RPMI8226 (cell line): Measurements from ENCODE around the gene GH1.
A peak's percentile ranks its signal among the peaks of the same experiment; 100 is the strongest.
"Not testable (repeated sequence)": the region's sequence is repeated elsewhere in the genome, so short reads cannot be mapped to it uniquely, and the experiment has no call there.

Experiments
- DNase-seq: peaks from one replicate; pipeline ENCODE4 v3.0.0-alpha.2; 2015

The GH1 gene

GRCh38 chr17:63925615-63926014, 7.0 kb upstream of the GH1 start:
- no peak for DNase-seq

DNA sequence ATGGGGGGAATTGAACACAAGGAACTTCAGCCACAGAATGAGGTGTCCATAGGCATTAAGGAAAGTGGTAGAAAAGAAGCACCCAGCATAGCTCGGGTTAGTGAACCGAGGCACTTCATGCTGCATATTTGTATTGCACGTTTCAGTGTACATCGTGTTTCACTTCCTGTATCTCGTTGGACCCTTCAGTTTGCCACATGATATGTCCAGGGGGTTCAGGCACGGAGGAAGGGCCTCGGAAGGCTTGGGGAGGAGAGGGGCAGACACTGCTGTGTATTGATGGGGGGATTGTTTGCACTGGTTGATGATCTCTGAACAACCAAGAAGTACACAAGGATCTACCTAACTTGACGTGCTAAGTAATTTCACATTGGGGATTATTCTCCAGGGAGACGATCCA, 3.8 kb upstream of the GH1 start:
- not testable (repeated sequence) for DNase-seq

DNA sequence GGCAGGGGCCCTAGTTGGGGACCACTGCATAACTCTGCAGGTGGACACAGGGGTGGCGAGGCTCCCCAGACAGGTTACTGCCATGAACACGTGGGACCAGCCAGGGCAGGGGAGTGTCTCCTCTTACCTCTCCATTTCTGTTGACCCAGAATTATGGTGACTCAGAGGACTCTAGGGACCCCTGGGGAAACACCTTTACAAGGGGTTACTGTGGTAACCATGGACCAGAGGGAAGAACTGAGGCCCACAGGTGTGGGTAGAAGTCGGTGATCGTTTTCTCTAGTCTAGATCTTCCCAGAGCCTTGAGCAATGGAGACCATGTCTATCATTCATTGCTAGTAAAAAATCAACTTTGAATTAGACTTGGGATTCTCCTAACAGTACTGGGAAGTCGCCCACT, 2.1 kb upstream of the GH1 start:
- DNase-seq: not testable (repeated sequence)

DNA sequence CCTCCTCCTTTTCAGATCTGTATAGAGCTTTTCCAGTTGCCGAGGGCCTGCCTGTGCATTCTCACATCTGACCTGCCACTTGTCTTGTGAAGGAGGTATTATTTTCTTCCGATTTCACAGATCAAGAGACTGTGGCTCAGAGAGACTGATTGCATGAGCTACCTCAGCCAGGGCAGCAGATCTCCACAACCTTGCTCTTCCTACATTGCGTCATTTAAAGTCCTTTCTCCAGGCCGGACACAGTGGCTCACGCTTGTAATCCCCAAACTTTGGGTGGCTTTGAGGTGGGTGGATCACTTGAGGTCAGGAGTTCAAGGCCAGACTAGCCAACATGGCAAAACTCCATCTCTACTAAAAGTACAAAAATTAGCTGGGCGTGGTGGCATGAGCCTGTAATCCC, 1.4 kb upstream of the GH1 start:
- DNase-seq: not testable (repeated sequence)

GRCh38 chr17:63919311-63919723, 678 bp upstream of the GH1 start:
- DNase-seq: peak; percentile 75

- DNase-seq: no peak
Observed at GRCh38 chr17:63918305-63918704, 334 bp downstream of the GH1 start.

DNA sequence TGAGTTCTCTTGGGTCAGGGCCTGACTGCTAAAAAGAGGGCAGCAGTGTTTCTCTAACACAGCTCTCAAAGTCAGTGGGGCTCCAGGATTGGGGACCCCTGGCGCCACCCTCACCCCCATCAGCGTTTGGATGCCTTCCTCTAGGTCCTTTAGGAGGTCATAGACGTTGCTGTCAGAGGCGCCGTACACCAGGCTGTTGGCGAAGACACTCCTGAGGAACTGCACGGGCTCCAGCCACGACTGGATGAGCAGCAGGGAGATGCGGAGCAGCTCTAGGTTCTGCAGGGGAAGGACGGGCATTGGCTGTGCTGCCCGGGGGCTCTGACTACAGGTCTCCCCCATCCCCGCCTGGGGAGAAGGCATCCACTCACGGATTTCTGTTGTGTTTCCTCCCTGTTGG, 993 bp downstream of the GH1 start:
- DNase-seq: no peak

- not testable (repeated sequence) for DNase-seq
Observed at GRCh38 chr17:63917206-63917605, 1.4 kb downstream of the GH1 start.

- no peak for DNase-seq
Observed at GRCh38 chr17:63916566-63917185, 2.0 kb downstream of the GH1 start.

- DNase-seq: peak; percentile 26
Observed at GRCh38 chr17:63915753-63916152, 2.9 kb downstream of the GH1 start.

GRCh38 chr17:63914471-63914870, 4.2 kb downstream of the GH1 start:
- DNase-seq: no peak

DNA sequence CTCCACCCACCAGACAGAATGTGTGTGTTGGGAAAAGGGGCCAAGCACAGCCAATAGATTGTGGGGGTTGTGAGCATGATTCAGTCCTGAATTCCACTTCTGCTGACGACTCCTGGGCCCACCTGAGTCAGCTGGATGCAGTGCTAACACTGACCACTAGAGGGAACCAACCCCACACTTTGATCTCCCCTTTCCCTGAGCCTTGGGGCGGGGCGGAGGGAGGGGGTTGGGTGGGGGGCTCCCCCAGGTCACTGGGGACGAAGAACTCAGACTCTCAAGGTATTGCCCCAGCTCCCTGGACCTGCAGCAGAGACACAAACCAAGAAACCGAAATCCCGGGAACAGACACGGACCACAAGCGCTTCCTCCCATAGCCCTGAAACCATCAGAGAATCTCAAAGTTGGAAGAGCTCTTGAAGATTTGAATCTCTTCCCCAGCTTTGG, 7.0 kb downstream of the GH1 start:
- DNase-seq: peak; percentile 56

GRCh38 chr17:63911041-63911635, 7.5 kb downstream of the GH1 start, which contains the start of gene CSHL1:
Gene CSHL1, minus strand, starts transcription at chr17:63911258. Its CDS starts 62 bp downstream, at chr17:63911196.
- no peak for DNase-seq

DNA sequence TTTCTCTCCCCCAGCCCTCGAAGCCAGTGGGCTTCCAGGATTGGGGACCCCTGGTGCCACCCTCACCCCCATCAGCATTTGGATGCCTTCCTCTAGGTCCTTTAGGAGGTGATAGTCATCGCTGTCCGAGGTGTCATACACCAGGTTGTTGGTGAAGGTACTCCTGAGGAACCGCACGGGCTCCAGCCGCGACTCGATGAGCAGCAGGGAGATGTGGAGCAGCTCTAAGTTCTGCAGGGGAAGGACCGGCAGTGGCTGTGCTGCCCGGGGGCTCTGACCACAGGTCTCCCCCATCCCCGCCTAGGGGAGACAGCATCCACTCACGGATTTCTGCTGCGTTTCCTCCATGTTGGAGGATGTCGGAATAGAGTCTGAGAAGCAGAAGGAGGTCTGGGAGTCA, 8.5 kb downstream of the GH1 start:
- DNase-seq: no peak

GRCh38 chr17:63909586-63909985, 9.1 kb downstream of the GH1 start:
- DNase-seq: not testable (repeated sequence)

DNA sequence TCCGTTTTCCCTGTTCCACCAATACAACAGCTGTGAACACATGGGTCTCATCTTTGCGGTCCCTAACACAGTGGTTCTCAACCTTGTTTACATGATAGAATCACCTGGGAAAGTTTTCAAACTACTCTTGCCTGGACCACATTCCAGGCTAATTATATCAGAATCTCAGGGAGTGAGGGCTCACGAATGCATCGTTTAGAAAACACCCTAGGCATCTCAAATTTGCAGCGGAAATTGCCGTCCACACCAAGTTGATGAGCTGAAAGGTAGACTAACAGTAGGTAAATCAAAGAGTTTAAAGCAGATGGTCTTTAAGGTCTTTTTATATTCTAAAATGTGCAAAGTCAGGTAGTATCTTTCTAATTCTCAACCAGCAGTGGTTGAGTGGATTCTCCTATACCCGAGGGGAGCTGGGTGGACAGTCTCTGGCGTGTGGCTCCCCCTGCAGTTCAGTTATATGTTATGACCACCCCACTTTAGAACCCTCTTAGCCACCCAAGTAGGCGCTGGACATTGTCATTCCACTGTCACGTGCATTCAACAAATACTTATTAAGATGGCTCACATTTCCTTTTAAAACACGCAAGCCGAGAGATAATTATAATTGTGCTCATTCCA, 11.4 kb downstream of the GH1 start:
- peak; percentile 40 for DNase-seq

DNA sequence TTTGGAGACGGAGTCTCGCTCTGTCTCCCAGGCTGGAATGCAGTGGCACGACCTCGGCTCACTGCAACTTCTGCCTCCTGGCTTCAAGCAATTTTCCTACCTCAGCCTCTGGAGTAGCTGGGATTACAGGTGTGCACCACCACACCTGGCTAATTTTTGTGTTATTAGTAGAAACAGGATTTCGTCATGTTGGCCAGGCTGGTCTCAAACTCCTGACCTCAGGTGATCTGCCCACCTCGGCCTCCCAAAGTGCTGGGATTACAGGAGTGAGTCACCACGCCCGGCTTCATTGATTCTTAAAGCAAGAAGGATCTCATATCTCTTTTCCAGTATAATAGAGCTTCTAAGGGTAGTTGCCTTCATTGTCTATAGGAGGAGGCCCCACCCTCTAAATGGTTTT, 13.8 kb downstream of the GH1 start:
- not testable (repeated sequence) for DNase-seq

- DNase-seq: not testable (repeated sequence)
Observed at GRCh38 chr17:63903787-63904201, 14.8 kb downstream of the GH1 start.

DNA sequence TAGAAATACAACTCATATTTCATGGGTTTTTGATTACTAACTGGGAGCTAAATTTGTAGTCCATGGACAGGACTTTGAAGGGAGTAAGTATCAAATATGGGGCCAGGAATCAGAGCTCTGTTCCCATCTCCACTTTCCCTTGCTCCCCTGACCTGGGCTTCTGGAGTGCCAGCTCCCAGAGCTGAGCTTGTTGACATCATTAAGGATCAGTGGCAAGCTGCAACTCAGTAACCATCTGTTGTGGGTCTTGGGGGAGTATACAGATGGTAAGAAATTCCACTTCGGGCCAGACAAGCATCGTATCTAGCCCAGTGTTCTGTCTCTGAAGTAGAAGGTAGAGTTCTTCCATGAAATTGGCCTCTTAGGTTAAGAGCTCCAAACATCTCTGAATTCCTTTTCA, 16.7 kb downstream of the GH1 start:
- DNase-seq: not testable (repeated sequence)

DNA sequence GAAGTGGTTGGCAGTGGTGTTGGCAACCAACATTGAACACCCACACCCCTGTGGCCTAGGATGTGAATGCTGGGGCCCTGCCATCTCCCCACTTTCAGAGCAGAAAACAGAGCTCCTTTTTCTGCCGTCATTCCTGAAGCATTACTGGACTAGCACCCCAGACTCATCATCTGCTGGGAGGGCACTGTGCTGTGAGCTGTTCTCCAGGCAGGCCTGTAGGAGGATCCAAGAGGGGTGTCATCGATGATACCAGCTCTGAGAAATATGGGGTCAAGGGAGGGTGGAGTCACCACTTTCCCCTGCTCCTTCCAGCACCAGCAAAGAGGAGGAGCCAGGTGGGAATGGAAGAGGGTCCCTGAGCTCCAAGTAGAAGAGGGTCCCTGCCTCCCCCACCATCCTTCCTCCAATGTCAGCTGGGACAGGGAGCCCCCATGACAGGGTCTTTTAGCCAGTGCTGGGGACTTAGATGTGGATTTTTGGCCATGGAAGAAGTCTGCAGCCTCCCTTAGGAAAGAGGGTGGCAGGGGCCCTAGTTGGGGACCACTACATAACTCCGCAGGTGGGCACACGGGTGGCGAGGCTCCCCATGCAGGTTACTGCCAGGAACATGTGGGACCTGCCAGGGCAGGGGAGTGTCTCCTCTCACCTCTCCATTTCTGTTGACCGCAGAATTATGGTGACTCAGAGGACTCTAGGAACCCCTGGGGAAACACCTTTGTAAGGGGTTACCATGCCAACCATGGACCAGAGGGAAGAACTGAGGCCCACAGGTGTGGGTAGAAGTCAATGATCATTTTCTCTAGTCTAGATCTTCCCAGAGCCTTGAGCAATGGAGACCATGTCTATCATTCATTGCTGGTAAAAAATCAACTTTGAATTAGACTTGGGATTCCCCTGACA, 19.5 kb downstream of the GH1 start:
- DNase-seq: peak; percentile 61

- DNase-seq: not testable (repeated sequence)
Observed at GRCh38 chr17:63896524-63897354, 21.9 kb downstream of the GH1 start, which contains the start of gene CSH1. Gene CSH1, minus strand, starts transcription at chr17:63896574. Its CDS starts 63 bp downstream, at chr17:63896511.

GRCh38 chr17:63894821-63895220, 23.8 kb downstream of the GH1 start:
- not testable (repeated sequence) for DNase-seq
